HL-60/S4 treated with phorbol 12-myristate 13-acetate at 8.2 ng/mL for 4 days and 3 days (cell line): ENCODE data around the gene FBN1.

Experiments used
- in situ Hi-C: fragments of 300-500 bp; cut with MboI; formaldehyde crosslinking; loops from 2 replicates; pipeline ENCODE4 v1.15.0; 2022; ENCODE audit warnings: low sequenced_read_pairs

Gene FBN1

GRCh38 chr15:48440084-48440483 lies 205.4 kb downstream of the FBN1 start:
- in situ Hi-C loops: no loop called here

GRCh38 chr15:48437178-48437577 lies 208.3 kb downstream of the FBN1 start:
- in situ Hi-C loops: no loop called here

- in situ Hi-C loops: no loop called here
Observed at GRCh38 chr15:48435321-48435720, 210.2 kb downstream of the FBN1 start.

GRCh38 chr15:48433226-48433886 lies 212.2 kb downstream of the FBN1 start:
- in situ Hi-C loops: no loop called here

- in situ Hi-C loops: no loop called here
Observed at GRCh38 chr15:48432688-48433087, 212.8 kb downstream of the FBN1 start.

DNA sequence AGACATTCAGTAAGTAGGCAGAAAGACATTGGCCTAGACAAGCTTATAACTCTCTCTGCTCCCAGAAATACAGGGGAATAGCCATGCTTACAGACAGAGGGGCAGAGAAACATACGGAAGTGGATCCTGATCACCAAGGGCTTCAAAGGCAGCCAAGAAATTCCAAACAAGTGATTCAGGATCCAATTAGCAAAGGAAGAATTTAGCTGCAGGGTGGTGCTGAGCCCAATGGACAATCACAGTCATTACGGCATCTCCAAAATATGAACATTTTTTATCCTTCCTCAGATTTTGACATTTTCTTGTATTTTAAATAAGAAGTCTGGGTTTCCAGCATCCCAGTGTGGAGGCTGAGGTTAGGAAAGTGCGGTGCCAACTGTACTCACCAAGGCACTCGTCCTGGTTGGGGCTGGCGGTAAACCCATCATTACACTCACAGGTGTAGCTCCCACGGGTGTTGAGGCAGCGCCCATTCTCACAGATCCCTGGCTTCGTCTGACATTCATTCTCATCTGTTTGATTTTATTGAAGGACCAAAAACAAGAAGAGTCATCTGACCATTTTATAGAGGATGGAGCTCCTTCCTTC lies 217.5 kb downstream of the FBN1 start:
- in situ Hi-C loops: no loop called here

GRCh38 chr15:48427479-48427878 lies 218.0 kb downstream of the FBN1 start:
- in situ Hi-C loops: no loop called here

GRCh38 chr15:48426941-48427340 lies 218.6 kb downstream of the FBN1 start:
- in situ Hi-C loops: no loop called here

GRCh38 chr15:48426044-48426443 lies 219.5 kb downstream of the FBN1 start:
- in situ Hi-C loops: no loop called here

GRCh38 chr15:48425051-48425450 lies 220.5 kb downstream of the FBN1 start:
- in situ Hi-C loops: no loop called here

GRCh38 chr15:48423896-48424475 lies 221.5 kb downstream of the FBN1 start:
- in situ Hi-C loops: no loop called here

DNA sequence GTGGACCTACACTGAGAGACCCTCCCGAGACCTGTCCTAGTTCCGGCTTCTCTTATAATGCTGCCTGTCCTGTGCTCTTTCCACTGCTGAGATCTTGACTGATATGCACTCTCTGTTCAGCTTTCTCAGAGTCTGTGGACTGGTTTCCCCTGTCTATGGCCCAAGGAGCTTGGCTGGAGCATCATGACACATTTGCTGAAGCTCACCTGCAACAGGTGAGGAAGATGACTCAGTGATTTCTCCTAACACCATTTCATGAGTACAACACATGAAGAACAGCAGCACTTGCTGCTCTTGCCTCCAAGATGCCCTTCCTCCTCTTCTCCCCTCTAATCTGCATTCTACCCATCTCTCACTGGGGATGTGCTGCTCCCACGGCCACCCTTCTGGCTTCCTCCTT lies 222.2 kb downstream of the FBN1 start:
- in situ Hi-C loops: no loop called here

DNA sequence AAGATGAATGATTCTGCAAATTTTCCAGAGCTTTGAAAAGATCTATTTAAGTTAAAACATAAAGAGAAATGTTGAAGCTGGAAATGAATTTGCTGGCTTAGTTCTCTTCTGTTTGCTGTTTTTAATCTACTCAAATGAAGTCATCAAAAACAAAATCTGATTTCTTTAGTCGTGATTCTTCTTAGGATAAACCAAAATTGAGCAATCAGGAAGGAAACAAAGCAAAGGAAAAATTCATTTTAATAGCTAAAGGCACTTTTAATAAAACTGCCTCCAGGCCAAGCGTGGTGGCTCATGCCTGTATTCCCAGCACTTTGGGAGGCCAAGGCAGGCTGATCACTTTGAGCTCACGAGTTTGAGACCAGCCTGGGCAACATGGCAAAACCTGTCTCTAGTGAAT lies 223.1 kb downstream of the FBN1 start:
- in situ Hi-C loops: no loop called here

GRCh38 chr15:48421362-48421761 lies 224.1 kb downstream of the FBN1 start:
- in situ Hi-C loops: no loop called here

DNA sequence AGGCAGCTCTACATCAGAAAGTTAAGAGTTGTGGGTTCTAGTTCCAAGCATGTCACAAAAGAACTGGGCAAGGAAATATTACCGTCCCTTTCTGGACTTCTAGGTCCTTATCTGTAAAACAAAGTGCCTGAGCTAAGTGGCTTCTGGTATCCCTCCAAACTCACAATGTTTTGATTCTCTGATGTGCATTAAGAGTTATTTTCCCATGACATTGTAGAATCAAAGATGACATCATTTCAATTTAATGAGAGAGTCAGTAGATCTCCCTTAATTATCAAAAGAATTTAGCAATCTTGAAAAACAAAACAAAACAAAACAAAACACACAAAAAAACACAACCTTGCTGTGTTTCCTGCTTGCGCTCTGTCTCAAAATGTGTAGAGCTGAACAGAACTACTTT lies 225.6 kb downstream of the FBN1 start:
- in situ Hi-C loops: no loop called here

DNA sequence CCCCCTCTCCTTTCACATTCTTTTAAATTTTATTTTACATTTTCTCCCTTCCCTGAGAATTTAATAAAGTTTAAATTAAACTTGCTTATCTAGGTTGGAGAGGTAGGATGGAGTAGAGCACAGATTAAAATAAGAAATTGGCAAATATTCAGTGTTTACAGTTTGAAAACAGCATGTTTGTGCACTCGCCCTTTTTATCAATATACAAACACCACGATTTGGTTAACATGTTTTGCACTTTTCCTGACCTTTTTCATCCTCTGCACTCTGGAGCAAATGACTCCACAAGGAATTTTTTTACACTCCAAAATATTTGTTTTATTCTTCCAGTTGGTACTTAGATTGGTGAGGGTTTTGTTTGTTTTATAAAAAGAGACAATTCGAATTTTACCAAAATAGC lies 227.2 kb downstream of the FBN1 start:
- in situ Hi-C loops: no loop called here

DNA sequence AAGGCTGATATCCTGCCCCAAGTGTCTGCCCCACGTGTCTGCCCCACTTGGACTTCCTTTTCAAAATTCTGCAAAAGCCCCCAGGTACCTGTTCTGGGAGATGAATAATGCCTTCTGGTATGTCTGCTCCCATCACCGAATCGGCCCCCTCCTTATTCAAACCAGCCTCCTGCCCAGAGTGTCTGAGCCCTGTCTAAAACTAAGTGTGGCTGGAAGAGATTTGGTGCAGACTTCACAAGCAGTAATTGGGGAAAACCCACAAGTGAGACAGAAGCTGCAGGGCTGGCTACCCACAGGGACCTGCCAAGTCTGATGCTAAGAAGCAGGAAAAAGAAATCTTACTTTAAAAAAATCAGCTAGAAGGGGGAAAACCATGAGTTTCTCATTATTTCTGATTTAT lies 229.2 kb downstream of the FBN1 start:
- in situ Hi-C loops: no loop called here

DNA sequence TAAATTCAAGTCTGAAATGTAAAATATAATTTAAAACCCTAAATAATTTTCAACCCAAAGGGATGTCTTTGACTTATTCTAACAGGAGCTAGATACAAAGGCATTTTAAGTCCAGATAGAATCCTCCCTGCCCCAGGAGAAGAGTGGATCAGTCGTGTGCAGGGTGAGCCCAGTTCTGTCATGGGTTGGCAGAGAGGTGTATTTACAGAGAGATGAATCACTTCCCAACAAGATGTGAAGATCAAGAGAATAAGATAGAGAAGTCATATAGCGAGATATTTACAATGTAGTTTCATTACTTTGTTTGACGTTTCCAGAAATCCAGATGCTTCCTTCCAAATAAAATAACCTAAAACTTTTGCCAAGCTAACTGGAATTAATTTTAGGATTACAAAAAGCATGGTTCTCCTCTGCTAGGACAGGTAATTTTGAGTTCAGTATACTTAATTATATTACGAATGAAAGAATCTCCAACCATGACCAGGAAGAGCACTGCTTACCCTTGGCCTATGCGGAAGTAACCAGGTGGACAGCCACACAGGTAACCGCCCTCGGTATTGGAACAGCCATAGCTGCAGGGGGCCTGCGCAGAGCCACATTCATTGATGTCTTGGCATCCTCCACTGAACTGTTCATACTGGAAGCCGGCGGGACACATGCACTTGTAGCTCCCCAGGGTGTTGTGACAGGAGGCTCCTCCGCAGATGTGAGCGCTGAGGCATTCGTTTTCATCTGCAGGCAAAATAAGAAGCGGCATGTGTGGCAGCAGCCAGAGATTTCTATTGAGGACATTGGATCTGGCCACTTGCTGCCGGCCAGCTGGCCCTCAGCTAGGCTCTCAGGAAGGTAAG lies 230.2 kb downstream of the FBN1 start:
- in situ Hi-C loops: no loop called here

DNA sequence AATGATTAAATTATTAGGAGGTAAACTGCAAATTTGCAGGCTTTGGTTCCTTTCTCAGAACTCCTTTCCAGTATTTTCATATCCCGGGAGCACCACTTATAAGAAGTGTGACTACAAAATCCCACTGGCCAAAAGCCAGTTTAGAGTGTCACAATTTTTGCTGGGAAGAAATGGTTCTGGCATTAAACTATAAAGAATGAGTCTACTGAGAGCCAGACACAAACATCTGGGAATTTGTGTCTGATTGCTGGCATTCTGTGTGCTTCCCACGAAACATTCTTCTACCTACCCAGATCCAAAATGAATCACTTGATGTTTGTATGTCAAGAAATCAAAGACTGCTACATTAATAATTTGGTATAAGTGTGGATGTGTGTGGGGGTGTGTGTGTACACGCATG lies 231.5 kb downstream of the FBN1 start:
- in situ Hi-C loops: no loop called here

DNA sequence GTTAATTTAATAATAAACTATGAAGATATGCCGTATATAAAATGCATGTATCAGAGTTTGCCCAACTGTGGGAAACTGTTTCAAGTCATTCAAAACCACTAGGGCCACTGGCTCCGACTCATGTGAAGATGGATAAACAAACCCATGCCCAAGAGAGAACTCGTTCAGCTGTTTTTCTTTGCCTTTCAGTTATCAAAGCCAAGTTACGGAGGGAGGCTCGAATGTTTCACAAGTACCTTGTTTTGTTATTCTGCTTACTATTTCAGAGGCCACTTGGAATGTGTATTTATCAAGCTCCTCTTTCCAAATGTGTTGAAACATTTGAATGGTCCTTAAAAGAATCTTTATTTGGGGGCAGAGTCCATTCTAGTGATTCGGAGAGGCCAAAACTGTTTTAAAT lies 232.2 kb downstream of the FBN1 start:
- in situ Hi-C loops: no loop called here

DNA sequence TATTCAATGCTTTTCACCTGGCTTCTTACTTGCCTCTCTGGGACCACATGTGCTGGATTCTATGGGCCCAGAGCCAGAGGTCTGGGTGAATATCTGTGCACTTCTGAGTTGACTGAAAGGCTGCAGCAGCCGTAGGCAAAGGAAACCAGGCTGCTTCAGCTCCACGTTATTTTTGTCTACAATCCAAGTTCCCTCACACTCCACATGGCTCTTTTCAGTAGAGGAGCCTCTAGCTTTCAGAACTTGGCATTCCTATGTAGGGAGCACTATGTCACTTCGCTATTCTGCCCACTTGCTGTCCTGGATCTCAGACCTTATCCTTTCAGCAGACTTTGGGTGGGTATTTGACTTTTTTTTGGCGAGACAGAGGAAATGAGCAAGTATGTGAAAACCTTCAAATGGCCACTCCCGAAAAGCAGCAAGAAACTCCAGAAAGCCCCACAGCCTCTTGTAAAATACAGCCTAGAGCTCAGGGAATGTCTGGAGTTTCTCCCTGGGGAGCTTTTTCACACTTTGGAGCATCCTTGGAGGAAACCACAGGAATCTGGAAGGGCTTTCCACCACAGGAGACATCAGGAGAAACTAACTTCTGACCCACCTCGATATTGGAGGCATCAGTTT lies 233.4 kb downstream of the FBN1 start:
- in situ Hi-C loops: no loop called here
